HepG2 (cell line): ENCODE measurements around the gene RMI2. TPM values are rescaled to one million over a fixed set of nuclear protein-coding genes. Genes with fewer than 3 reads are reported as not detected.

Experiments used
- KDM2A ChIP-seq: sonication (generic); formaldehyde crosslinking; IDR thresholded peaks from 2 replicates; pipeline ENCODE4 v1.4.0; 2020; ENCODE audit warnings: low read depth, missing genetic modification reagents, borderline replicate concordance
- MYNN ChIP-seq: sonication (generic); formaldehyde crosslinking; IDR thresholded peaks from 2 replicates; pipeline ENCODE4 v1.4.0; 2020; ENCODE audit warnings: mild to moderate bottlenecking, low read depth, missing genetic modification reagents
- NFE2L1 ChIP-seq: sonication (generic); formaldehyde crosslinking; IDR thresholded peaks from 2 replicates; pipeline ENCODE4 v1.4.0; 2020; ENCODE audit warnings: missing genetic modification reagents, mild to moderate bottlenecking, borderline replicate concordance
- NRL ChIP-seq: sonication (generic); formaldehyde crosslinking; IDR thresholded peaks from 2 replicates; pipeline ENCODE4 v1.5.0; 2020; ENCODE audit warnings: missing genetic modification reagents, mild to moderate bottlenecking, moderate library complexity, borderline replicate concordance
- ZNF10 ChIP-seq: sonication (generic); formaldehyde crosslinking; IDR thresholded peaks from 2 replicates; pipeline ENCODE4 v1.4.0; 2020; ENCODE audit warnings: mild to moderate bottlenecking, low read depth, missing genetic modification reagents, borderline replicate concordance
- ZNF432 ChIP-seq: sonication (generic); formaldehyde crosslinking; IDR thresholded peaks from 2 replicates; pipeline ENCODE4 v1.5.0; 2020; ENCODE audit warnings: missing genetic modification reagents, mild to moderate bottlenecking, borderline replicate concordance
- ZNF577 ChIP-seq: sonication (generic); formaldehyde crosslinking; IDR thresholded peaks from 2 replicates; pipeline ENCODE4 v1.4.0; 2020; ENCODE audit warnings: mild to moderate bottlenecking, low read depth, missing genetic modification reagents, borderline replicate concordance
- ZNF713 ChIP-seq: sonication (generic); formaldehyde crosslinking; IDR thresholded peaks from 2 replicates; pipeline ENCODE4 v1.4.0; 2020; ENCODE audit warnings: mild to moderate bottlenecking, missing genetic modification reagents
- ZSCAN25 ChIP-seq: sonication (generic); formaldehyde crosslinking; IDR thresholded peaks from 2 replicates; pipeline ENCODE4 v1.8.0; 2022; ENCODE audit warnings: mild to moderate bottlenecking, missing genetic modification reagents
- polyA plus RNA-seq, 8 experiments: library from polyadenylated mRNA; depleted of rRNA in 3 of 8; stranded (reverse) in 7 of 8; unstranded in 1 of 8; fragments of >200 nt; fragmentation: Illumina TruSeq in 4 of 8; extraction: Trizol in 4 of 8; gene quantifications; 2 replicates each; pipeline versions ENCODE4 v1.2.1 to v1.2.3, GENCODE V29; 2011 to 2016; ENCODE audit warnings: low read depth in 4 of 8, missing spikeins in 1 of 8, mixed read lengths in 1 of 8; ENCODE audit not compliant: insufficient read depth in 1 of 8
- total RNA-seq, 5 experiments: library from RNA; depleted of rRNA; stranded (reverse); fragments of >200 nt; fragmentation: Illumina TruSeq; extraction: Trizol; gene quantifications; 2 replicates each; pipeline ENCODE4 v1.2.3, GENCODE V29; 2016; ENCODE audit warnings: low read depth in 1 of 5
- TF ChIP-seq, protein P1 (sequence below): sonication (generic); formaldehyde crosslinking; IDR thresholded peaks from 2 replicates; pipeline ENCODE4 v1.4.0; 2020; ENCODE audit warnings: missing genetic modification reagents, mild to moderate bottlenecking, borderline replicate concordance
- TF ChIP-seq, protein P2 (sequence below): sonication (generic); formaldehyde crosslinking; IDR thresholded peaks from 2 replicates; pipeline ENCODE4 v1.9.0; 2022; ENCODE audit warnings: missing genetic modification reagents, mild to moderate bottlenecking, borderline replicate concordance

RMI2 gene
- total and polyA plus RNA-seq, 2 of the 13 experiments (the other 11 are each of a cell fraction or from before 2014, with no cell fraction given): 24.5 to 55.7 TPM

DNA sequence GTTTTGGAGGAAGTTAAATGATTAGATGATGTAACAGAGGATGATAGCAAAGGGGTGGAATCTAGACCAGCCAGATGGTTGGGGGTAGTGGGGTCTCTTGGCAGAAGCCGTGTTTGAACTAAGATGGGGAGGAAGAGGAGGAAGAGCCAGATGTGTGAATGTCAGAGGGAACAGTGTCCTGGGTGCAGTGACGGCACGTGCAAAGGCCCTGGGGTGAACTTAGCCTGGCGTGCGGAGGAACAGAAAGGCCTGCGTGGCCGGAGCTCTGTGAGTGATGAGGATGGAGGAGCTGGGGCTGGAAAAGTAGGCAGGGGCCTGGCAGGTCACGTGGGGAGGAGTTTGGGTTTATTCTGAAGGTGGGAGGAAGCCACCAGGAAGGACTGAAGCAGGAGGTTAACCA lies 26.4 kb upstream of the RMI2 start (continued):
- TF ChIP-seq, protein P1, sequence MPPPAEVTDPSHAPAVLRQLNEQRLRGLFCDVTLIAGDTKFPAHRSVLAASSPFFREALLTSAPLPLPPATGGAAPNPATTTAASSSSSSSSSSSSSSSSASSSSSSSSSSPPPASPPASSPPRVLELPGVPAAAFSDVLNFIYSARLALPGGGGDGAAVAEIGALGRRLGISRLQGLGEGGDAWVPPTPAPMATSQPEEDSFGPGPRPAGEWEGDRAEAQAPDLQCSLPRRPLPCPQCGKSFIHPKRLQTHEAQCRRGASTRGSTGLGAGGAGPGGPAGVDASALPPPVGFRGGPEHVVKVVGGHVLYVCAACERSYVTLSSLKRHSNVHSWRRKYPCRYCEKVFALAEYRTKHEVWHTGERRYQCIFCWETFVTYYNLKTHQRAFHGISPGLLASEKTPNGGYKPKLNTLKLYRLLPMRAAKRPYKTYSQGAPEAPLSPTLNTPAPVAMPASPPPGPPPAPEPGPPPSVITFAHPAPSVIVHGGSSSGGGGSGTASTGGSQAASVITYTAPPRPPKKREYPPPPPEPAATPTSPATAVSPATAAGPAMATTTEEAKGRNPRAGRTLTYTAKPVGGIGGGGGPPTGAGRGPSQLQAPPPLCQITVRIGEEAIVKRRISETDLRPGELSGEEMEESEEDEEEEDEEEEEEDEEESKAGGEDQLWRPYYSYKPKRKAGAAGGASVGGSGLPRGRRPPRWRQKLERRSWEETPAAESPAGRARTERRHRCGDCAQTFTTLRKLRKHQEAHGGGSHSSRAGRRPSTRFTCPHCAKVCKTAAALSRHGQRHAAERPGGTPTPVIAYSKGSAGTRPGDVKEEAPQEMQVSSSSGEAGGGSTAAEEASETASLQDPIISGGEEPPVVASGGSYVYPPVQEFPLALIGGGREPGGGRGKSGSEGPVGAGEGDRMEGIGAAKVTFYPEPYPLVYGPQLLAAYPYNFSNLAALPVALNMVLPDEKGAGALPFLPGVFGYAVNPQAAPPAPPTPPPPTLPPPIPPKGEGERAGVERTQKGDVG (CRISPR knock-in tag): peak; percentile 3; the same call in 1 of the 2 replicates
- no peak for TF ChIP-seq MYNN (CRISPR knock-in tag)
- TF ChIP-seq ZNF577 (CRISPR knock-in tag): no peak
- TF ChIP-seq NRL (CRISPR knock-in tag): no peak
- TF ChIP-seq NFE2L1 (CRISPR knock-in tag): no peak
- no peak for TF ChIP-seq ZNF432 (CRISPR knock-in tag)
- no peak for TF ChIP-seq KDM2A (CRISPR knock-in tag)
- TF ChIP-seq ZNF10 (CRISPR knock-in tag): no peak
- no peak for TF ChIP-seq ZSCAN25 (CRISPR knock-in tag)
- TF ChIP-seq ZNF713 (CRISPR knock-in tag): no peak
- TF ChIP-seq, protein P2, sequence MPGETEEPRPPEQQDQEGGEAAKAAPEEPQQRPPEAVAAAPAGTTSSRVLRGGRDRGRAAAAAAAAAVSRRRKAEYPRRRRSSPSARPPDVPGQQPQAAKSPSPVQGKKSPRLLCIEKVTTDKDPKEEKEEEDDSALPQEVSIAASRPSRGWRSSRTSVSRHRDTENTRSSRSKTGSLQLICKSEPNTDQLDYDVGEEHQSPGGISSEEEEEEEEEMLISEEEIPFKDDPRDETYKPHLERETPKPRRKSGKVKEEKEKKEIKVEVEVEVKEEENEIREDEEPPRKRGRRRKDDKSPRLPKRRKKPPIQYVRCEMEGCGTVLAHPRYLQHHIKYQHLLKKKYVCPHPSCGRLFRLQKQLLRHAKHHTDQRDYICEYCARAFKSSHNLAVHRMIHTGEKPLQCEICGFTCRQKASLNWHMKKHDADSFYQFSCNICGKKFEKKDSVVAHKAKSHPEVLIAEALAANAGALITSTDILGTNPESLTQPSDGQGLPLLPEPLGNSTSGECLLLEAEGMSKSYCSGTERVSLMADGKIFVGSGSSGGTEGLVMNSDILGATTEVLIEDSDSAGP: 0 out of 2 replicates have a peak, but pooled peaks have one; percentile 7
- TF ChIP-seq, all 625 proteins: peak for 4
